RCC 7860 (cell line): Measurements from ENCODE around the gene MAPK6.
"Not testable (repeated sequence)": the region's sequence is repeated elsewhere in the genome, so short reads cannot be mapped to it uniquely, and the experiment has no call there.

Experiments
- DNase-seq: peaks from one replicate; pipeline ENCODE4 v3.0.0-alpha.2; 2015; ENCODE audit warnings: low spot score
- FAIRE-seq: peaks from 2 replicates; lab custom pipeline; 2012; peaks lifted over from hg19 to GRCh38; lab: Jason Lieb, UNC

Gene MAPK6

DNA sequence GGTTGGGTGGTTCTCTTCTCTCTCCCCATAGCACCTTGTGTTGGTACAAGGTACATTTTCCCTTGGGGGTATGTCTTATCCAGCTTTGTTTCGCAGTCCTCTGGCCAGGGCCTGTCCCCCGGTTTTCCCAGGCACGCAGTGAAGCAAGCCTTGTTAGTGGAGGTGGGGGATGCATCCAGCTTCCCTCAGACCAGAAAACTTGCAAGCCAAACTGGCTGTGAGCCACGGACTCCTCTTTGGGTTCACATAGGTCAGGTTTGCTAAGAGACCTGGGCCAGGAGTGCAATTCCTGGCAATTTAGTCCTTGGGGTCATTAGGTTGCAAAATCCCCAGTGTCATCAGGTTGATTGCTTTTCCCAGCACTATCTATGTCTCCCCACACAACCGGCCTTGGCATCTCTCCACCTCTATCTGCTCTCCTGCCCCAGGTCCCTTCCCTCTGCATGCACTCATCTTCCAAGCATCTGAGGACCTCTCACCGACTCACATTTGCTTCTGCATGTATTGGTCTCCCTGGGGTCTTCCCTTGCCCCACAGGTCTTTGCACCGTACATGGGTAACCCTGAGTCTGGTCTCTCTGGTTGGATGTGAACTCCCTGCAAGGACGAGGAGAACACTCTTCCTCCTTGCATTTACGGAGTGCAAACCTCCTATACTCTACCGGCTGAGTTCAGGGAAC, 59.3 kb downstream of the MAPK6 start:
- FAIRE-seq (no peak), DNase-seq (peak; percentile 21)

DNA sequence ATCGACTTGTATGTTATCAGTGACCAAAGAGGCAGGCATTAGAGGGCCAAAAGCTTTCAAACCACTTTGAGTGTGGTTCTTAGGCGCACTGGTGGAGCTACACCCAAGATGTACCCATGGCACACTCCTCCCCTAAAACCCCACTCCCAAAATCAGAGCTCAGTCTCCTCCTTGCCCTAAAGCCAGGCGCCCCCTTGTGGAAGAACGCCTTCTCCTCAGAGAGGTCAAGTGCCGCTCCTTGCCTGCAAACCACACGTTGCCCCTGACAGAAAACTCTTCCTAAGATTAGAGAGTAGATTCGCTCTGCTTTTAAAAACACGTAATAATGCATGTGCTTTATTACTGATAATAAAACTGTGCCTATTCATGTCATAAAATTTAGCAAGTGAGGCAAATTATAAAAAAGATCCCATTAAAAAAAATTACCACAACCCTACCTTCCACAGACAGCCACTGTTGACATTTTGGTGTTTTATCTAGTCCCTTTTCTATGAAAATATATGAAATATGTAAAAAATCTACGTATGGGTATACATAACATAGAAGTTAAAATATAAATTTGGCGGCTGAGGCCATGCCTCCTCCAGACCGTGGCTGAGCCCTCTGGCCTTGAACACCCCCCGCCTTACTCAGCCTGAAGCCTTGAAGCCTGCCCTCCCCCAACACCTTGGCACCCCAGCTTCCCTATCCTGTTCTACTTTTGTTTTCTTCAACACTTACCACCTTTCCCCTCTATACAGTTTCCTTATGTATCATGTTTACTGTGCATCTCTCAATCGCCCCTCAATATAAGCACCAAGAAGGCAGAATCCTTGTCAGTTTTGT, 60.1 kb downstream of the MAPK6 start:
- DNase-seq (no peak), FAIRE-seq (no peak)

DNA sequence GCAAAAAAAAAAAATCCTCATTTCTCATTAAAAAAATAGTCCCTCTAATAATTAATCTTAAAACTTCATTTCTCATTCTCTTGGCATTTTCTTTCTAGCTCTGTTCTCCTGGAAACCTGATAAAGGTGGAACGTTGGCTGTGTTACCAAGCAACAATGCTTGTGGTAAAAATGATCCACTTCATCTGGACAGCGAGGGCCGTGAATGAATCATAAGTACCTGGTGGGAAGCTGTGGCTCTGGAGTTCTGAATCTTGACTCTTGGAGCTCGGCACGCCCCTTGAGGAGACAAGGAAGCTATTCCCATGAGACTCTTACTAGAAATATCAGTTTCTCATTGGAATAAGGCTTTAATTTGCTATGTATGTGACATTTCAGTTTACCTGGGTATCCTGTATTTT, 61.0 kb downstream of the MAPK6 start:
- FAIRE-seq (peak; percentile 83), DNase-seq (peak; percentile 89)

DNA sequence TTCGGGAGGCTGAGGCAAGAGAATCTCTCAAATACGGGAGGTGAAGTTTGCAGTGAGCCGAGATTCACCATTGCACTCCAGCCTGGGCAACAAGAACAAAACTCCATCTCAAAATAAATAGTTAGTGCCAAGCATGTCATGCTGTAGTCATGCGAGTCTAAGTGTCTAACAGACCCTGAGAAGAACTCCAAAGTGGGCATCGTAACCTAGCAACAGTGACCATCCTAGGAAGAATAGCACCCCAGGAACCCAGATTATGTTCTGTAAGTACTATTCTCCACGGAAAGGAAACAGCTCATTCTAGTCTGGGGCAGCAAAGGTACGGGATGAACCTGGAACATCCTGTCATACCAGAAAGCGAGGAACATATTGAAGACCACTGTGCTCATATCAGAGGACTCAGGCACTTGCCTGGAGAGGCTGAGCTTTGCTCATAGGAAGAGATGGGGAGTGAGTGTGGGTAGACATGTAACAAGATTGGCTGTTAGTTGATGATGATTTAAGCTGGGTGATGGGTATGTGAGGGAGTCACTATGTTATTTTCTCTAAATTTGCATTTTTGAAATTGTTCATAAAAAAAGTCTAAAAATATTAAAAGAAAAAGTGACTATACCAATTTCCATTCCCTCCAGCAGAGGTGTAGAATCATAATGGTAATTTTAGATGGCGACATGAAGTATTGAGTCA, 61.8 kb downstream of the MAPK6 start:
- DNase-seq (no peak), FAIRE-seq (no peak)

DNA sequence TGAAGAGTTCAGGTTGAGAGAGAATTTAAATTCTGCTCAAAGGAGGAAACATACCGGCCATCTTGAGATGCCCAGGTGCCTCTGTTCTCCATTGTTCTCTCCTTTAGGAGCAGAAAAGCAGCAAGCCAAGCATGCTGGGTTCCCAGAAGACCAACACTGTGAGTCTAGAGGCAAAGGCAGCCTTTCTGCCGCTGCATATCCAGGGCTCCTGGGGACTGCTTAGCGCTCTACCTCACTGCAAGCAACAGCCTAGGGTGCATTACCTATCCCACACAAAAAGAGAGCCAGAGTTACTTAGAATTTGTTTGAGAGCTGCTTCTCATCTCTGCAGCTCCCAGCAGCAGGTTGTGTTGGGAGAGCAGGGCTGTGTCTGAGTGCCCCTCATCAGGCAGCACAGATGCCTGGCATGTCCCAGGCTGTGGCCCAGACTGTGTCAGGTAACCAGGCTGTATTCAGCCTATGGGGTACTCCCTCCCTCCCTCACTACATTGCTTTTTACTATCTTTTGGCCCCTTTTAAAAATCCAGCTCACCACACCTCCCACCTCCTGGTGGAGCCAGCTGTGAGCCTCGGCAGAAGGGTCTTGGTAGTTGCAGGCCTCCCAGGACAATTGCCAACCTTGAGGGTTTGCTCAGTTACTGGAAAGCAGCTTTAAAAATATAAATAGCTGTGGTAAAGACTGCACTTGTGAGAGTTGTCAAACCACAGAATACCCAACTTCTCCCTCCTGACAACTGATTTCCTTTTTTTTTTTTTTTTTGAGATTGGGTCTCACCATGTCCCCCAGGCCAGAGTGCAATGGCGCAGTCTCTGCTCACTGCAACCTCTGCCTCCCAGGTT, 63.4 kb downstream of the MAPK6 start:
- DNase-seq, result no peak
- FAIRE-seq, result no peak

DNA sequence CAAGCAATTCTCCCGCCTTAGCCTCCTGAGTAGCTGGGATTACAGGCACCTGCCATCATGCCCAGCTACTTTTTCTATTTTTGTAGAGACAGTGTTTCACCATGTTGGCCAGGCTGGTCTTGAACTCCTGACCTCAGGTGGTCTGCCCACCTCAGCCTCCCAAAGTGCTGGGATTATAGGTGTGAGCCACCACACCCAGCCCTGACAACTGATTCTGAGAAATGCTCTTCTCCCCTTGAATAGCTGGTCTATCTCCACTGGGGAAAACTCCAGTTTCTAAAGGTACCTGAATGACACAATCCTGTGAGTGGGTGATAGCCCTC, 64.0 kb downstream of the MAPK6 start:
- FAIRE-seq, DNase-seq: not testable (repeated sequence)

DNA sequence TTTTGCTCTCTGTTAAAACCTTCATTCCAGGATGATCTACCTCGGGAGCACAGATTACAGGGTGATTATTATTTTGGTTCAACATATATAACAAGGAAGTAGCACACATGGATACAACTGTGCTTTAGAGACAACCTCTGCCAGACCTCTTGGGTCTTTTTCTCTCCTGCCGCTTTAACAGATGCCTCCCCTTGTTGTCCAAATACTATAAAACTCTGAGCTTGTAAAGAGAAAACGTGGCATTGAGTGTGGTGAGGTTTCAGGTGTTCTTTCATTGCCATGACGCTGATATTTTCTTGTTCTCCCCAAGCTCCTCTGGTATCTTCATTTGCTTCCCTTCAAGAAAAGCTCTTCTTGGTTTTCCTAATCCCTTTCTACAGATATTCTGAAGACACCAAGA, 64.6 kb downstream of the MAPK6 start:
- FAIRE-seq (no peak), DNase-seq (no peak)

DNA sequence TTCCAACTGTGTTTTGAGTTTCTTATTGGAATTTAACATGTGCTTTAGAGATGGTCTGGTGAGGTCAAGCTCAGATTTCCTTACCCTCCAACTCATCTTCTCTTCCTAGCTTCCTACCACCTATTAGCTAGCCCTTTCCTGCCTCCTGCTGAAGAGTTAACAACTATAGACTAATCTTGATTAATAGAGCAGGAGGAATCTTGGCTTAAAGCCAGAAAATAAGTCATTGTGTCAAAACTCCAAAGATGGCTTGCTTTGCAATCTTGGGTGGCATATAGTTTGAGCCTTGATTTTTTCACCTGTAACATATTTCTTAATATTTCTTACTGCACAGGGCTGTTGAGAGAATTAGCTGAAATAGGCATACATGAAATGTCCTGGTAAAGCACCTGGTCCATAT, 66.3 kb downstream of the MAPK6 start:
- DNase-seq (no peak), FAIRE-seq (no peak)

DNA sequence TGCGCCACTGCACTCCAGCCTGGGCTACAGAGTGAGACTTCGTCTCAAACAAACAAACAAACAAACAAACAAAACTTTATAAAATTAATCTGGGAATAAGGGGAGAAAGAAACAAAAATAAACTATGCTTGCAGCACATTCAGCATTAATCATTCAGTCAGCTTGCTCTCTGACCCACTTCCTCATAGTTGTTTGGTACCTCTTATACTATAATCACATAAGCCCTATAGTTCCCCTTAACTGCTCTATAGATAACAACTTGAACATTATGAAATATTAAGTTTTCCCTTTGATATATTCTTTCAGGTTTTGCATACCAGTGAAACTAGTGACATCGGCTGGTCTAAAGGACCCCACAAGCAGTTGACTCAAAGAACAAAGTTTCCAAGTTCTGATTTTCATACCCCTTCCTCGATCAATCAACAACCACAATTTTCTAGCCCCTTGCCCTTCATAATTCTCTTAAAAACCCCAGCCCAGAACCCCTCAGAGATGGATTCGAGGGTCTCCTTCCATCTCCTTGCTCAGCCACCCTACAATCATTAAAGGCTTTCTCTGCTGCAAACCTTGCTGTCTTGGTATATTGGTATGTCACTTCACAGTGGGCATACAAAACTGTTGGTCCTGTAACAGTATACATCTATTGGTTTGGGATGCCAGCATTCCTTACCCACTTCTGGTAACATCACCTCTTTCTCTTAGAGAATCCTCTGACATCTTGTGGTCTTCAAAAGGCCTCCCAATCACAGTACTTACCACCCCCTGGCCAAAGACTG, 67.2 kb downstream of the MAPK6 start:
- FAIRE-seq, result no peak
- DNase-seq, result no peak

DNA sequence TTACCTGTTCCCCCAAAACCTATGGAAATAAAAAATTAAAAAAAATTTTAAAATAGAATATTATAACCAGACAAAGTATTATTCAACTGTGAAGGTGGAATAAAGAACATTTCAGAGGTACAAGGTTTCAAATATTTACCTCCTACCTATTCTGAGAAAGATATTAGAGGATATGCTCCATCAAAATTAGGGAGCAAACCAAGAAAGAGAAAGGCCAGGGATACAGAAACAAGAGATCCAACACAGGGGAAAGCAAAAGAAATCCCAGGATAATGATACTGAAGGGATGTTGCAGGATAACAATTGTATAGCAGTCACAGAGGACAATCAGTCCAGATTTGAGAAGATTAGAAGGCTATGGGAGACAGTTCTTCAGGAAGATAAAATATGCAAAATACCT, 71.2 kb downstream of the MAPK6 start:
- FAIRE-seq (no peak), DNase-seq (no peak)

DNA sequence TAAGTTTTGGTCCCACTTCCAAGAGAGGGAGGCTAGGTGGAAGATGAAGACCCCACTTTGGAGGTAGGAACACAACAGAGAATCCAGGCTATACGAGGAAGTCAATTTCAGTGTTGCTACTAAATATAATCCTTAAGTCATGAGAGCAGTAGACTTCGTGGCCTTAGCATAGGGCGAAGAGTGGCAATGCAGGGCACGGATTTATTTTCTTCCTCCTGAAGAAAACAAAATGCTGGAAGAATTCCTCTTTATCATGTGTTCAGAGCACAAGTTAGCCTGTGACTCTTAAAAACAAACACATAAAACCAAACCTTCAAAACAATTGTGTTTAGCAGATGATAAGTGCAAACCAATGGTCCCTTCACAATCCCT, 74.1 kb downstream of the MAPK6 start:
- no peak for DNase-seq
- FAIRE-seq, result no peak

DNA sequence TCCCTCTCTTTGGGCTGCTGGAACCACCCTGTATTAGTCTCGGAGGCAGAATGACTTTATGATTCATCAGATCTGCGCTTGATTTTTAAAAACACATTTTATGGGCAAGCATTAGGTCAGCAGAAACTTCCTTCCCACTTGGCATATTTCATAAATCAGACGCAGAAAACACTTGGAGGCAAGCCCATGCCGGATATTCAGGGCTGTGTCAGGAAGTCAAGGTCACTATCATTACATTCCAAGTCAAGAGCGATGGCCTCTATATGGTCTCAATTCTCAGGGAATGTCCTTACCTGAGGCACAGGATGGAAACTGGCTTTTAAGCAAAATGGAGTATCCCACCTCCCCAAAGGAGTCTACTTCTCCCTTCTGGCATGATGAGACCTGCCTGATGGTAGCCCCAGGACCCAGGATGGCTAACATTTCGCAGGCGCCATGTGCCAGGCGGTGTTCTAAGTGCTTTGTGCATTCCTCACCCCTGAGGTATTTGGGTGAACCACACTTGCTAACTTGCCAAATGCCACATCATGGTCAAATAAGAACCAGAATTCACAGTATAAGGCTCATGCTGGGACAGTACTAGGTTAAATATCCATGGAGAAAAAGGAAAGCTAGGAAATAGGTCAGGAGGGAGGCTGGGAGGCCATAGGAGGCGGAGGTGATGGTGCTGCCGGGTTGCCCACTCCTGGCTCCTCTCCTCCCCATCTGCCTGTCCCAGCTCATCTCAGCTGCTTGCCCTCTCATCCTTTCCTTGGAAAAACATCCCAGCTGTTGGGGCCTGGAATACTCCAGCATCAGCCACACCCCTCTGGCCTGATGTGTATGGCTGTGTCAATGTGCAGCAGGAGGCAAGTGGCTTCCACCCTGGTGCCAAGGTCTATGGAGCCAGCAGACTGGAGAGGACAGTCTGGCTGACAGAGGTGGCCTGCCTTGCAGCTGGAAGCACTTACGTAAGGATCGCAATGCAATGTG, 74.8 kb downstream of the MAPK6 start:
- DNase-seq (peak; percentile 92), FAIRE-seq (peak; percentile 89)

DNA sequence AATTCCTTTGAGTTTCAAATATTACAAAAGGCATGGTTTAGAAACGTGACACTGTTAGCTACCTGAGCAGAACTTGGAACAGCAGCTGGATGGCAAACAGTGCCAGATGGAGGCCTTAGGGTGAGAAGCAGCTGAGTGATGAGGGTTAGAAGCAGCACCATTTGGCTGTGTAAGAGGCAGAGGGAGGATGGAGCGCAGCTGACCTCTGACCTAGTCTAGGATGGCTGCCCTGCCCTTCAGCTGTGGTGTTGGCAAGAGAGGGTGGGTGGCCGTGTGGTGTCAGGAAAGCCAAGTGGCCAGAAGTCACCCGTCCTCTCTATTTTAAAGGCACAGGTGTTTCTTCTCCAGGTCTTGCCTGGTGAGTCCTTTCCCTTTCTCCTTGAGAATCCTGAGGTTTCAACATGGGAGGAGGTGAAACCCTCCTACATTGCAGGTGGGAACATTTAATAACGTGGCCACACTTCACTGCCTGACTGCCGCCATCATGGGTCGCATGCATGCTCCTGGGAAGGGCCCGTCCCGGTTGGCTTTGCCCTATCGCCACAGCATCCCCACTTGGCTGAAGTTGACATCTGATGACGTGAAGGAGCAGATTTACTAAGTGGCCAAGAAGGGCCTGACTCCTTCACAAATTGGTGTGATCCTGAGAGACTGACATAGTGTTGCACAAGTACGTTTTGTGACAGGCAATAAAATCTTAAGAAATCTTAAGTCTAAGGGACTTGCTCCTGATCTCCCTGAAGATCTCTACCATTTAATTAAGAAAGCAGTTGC, 76.0 kb downstream of the MAPK6 start:
- DNase-seq (no peak), FAIRE-seq (no peak)

DNA sequence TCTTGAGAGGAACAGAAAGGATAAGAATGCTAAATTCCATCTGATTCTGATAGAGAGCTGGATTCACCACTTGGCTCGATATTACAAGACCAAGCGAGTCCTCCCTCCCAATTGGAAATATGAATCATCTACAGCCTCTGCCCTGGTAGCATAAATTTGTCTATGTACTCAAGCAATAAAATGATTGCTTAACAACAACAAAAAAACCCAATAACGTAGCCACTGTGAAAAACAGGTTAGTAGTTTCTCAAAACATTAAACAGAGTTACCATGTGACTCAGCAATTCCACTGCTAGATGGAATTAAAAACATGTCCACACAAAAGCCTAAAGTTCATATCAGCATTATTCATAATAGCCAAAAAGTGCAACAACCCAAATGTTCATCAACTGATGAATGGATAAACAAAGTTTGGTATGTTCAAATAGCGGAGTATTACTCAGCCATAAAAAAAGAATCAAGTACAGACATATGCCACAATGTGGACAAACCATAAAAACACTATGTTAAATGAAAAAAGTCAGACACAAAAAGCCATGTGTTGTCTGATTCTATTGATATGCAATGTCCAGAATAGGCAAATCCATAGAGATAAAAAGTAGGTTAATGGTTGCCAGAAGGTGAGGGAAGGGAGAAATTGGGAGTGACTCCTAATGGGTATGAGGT, 76.7 kb downstream of the MAPK6 start:
- DNase-seq (peak; percentile 41), FAIRE-seq (no peak)

DNA sequence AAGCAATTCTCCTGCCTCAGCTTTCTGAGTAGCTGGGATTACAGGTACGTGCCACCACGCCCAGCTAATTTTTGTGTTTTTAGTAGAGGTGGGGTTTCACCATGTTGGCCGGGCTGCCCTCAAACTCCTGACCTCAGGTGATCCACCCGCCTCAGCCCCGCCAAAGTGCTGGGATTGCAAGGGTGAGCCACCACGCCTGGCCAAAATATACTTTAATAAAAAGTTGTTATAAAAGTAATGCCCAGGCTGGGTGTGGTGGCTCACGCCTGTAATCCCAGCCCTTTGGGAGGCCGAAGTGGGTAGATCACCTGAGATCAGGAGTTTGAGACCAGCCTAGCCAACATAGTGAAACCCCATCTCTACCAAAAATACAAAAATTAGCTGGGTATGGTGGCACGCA, 77.5 kb downstream of the MAPK6 start:
- not testable (repeated sequence) for DNase-seq, FAIRE-seq

DNA sequence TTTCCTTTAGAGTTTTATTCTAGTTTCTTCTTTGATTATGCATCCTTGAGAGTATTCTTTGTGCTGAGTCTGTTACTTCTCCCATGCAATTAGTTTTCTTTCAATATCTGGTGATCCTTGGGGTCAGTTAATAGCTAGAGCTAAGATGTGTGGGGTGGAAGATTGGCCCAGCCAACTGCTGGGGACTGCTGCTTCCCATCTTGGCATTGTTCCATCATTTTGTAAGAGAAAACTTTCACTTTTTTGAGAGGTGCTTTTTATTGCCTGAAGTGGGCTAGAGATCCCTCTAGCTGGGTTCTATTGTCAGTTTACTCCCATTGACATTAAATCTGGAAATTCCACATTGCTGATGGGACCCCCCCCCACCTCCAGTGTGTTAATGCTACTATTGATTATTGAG, 78.2 kb downstream of the MAPK6 start:
- DNase-seq (no peak), FAIRE-seq (no peak)

DNA sequence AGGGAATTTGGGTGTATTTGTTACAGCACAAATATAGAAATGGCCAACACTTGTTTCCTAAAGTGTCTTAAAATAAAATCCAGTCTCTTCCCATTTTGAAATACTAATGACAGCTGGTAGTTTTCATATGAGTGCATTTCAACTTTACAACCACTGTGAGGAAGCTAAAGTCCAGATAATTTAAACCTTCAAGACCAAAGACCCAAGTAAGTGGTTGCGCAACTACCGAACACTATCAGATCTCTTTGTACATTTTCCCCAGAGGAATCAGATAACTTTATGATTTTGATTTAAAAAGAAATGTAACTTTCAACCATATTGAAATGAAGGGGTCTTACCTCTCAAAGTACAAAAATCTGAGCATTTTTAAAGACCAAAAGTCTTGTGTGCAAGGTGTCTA, 79.3 kb downstream of the MAPK6 start:
- no peak for FAIRE-seq

More for the DNA sequence above, 79.3 kb downstream of the MAPK6 start:
- DNase-seq, result no peak
